ENCODE results near the gene SEC22C.

DNA sequence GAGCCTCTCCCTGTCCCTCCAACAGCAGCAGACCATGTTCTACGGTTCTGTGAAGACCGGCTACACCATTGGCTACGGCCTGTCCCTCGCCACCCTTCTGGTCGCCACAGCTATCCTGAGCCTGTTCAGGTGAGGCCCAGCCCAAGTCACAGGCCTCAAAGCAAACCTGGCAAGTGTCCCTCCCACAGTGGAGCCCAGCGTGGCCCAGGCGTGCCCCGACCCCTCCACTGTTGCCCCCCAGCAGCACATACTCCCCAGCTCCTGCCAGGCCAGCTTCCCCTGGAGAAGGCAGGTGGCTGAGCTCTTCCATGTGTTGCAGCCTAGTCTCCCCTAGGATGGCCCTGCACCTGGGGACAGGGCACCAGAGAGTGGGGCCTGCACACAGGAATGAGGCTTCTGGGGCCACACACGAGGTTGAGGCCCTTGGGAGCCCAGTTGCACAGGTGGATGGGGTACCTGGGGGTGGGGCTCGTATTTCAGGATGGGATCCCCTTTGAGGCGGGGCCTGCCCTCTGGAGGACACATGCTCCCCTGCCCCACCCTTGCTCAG, 54.3 kb downstream of the SEC22C start:
- TF ChIP-seq, protein P1, sequence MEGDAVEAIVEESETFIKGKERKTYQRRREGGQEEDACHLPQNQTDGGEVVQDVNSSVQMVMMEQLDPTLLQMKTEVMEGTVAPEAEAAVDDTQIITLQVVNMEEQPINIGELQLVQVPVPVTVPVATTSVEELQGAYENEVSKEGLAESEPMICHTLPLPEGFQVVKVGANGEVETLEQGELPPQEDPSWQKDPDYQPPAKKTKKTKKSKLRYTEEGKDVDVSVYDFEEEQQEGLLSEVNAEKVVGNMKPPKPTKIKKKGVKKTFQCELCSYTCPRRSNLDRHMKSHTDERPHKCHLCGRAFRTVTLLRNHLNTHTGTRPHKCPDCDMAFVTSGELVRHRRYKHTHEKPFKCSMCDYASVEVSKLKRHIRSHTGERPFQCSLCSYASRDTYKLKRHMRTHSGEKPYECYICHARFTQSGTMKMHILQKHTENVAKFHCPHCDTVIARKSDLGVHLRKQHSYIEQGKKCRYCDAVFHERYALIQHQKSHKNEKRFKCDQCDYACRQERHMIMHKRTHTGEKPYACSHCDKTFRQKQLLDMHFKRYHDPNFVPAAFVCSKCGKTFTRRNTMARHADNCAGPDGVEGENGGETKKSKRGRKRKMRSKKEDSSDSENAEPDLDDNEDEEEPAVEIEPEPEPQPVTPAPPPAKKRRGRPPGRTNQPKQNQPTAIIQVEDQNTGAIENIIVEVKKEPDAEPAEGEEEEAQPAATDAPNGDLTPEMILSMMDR (IDR thresholded peaks at IDR 0.05), result no peak
- no peak for TF ChIP-seq POLR2A (IDR thresholded peaks at IDR 0.05; ENCODE audit: low read depth)

All from esophagus muscularis mucosa (tissue), 3 donors.